ENCODE results near the gene ASB10.

ASB10 gene

DNA sequence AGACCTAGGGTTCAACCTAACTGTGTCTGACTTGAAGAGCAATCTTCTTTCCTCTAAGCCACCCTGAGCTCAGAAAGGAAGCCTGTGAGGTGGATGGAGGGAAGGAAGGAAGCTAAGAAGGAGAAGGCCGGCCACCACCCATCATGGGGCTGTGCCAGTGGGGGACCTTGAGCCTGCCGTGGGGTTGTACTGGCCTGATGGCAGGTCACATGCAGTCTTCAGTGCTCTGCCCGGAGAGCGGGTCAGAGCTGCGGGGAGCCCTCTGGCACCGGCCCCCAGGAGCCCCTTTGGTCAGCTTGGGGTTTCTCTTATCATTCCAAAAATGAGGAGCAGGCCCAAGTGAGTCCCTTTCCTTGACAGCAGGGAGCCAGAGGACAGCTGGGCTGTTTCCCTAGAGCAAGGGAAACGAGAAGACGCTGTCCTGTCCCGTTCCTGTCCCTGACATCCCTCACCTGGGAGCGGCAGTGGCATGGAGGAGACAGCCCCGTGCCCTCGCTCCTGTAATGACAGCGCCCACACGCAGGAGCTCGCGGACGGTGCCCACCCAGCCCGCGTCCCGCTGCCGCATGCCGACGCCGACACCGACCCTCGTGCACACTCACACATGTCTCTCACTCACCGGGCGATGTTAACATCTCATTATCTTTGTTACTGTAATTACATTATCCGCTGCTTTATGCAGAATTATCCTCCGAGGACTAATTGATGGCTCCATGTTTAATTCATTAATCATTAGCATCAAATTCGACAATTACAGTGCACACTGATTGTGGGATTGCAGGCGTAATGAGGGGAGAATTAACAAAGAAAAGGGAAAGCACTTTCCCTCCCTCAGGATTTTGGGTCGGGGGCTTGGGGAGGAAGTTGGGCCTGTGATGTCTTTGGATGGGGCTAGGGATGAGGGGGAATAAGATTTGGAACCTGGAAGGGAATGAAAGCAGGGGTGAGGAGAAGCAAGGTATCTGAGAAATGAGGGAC lies 50.9 kb downstream of the ASB10 start:
- DNase-seq, result no peak

- no peak for DNase-seq
These were observed 51.6 kb downstream of the ASB10 start for GRCh38 chr7:151135525-151135845.

GRCh38 chr7:151134743-151135524 lies 52.1 kb downstream of the ASB10 start:
- DNase-seq, result no peak

- no peak for DNase-seq
These were observed 52.9 kb downstream of the ASB10 start for GRCh38 chr7:151133986-151134742.

DNA sequence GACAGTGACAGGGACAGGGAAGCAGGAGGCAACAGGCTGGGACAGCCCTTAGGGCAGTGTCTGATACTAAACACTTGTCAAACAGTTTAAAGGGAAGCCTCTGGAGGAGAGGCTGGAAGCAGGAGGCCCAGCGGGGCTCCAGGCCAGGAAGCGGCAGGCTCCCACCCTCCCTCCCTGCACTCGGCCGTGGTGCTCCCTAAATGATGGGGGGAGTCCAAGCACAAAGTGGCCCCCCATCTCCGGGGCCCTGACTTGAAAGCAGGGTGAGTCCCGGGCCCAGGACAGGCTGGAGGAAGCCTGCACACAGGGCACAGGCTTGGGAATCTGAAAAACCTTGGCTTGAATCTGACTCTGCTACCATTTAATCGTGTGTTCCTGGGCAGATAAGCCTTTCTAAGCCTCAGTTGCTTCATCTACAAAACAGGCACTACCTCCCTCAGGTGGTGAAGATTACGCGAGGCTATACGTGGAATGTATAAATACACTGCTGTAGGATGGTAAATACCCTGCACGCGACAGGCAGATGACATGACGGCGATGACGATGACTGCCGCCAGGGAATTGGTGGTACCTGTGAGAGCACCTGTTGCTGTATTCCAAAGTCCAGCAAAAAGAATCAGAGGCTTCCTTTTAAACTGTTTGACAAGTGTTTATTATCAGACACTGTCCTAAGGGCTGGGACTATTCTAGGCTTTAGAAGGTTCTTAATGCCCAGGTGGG lies 53.6 kb downstream of the ASB10 start:
- no peak for DNase-seq

- no peak for DNase-seq
These were observed 54.4 kb downstream of the ASB10 start for GRCh38 chr7:151132461-151133205.

DNA sequence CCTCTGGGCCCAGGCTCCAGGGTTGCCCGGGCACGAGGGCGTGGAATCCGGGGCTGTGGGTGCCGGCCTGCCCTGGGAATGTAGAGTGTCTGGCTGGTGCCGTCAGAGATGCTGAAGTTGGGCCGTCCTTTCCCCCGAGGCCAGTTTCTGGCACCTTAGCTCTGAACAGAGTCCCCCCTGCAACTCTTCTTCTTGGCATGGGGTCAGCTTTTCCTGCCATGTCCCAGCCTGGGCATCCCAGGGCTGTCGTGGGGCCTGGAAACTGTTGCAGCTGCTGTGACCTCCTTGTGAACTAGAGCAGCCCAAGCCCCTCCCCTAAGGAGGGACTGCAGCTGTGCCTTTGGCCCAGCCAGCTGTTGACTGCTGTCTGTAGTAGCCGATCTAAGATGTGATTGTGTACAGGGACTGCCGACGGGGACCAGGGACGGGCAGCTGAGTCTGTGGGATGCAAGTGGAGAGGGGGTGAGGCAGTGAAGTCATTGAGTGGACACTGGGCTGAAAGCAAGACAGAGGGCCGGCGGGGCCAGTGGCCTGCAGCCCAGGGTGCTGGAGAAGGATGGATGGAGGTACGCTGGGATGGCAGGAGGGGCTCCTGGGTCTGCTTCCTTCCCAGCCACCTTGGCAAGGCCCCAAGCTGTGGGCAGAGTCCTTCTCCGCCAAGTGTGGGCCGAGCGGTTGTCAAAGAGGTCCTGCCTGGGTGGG lies 55.3 kb downstream of the ASB10 start:
- no peak for DNase-seq

GRCh38 chr7:151131224-151131591 lies 55.8 kb downstream of the ASB10 start:
- DNase-seq, result no peak

GRCh38 chr7:151130741-151131157 lies 56.3 kb downstream of the ASB10 start:
- no peak for DNase-seq

DNA sequence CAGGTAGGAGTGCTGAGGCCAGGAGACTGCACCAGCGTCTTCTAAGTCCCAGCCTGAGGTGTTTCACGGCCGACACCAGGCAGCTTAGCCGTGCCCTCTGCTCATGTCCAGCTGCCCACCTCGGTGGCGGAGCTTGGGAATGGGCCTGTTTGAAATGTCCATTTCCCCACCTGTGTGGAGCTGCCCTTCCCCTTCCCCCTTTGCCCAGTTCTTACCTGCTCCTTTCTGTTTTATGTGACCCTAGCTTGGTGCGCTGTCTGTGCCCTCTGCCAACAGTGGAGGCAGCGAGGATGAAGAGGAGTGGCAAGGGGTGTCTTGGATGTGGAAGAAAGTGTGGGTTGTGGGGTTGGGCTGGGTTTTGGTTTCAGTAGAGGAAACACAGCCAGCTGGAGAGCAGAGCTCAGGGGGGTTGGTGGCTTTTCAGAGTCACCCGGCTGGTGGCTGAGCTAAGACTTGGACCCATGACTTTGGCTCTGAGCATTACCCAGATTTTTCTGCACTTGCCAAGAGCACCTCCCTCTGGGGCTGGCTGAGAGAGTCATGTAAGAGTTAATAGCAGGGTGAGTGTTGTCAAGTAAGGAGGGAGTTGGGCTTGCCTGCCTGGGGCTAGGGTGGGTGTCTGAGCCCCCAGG lies 57.0 kb downstream of the ASB10 start:
- DNase-seq, result no peak

- DNase-seq, result no peak
These were observed 57.7 kb downstream of the ASB10 start for GRCh38 chr7:151129117-151129959.

GRCh38 chr7:151128716-151129115 lies 58.3 kb downstream of the ASB10 start:
- no peak for DNase-seq

DNA sequence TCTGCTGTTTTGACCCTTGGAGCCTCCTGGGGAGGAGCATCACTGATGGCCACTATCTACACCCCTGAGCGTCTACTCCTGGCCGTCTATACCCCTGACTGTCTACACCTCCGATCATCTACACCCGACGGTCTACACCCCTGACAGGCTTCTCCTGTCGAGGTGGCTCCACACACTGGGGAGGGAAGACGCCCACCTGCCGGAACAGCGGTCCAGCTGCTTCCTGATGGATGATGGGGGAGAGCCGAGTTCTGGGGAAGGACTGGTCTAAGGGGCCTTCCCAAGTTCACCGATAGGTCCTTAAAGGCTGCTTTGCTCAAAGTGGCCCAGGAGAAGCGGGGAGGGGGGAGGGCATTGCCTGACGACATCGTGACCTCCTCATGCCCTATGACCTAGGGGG lies 58.9 kb downstream of the ASB10 start:
- no peak for DNase-seq

DNA sequence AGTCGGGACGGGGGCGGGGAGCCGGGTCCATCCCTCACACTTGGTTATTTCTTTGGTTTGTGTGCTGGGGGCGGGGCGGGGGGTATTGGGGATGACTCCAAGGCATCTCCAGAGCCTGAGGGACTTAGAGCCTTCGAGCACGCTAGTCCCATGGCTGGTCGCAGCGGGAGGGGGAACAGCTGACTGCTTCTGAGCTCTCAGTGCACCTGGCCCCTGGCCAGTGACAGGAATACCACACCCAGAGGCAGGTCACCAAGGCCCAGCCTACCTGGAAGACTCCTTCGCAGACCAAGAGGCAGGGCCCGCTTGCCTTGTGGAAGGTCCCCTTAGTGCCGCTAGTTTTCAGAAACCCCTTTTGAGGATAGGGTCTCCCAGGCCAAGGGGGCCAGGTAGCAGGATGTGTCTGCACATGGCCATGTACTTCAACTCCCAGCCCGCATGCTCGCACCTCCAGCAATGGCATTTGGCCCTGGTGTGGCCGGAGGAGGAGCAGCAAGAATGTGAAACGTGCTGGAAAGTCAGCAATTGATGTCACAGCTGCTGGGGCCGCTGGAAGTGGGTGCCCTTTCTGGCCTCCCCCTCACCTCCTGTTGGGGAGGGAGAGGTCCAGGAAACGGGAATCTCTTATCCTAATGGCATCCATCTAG lies 60.4 kb downstream of the ASB10 start:
- DNase-seq, result no peak

- DNase-seq, result no peak
These were observed 61.1 kb downstream of the ASB10 start for GRCh38 chr7:151125846-151126481.
